ENCODE data around the gene NOD1.

GRCh38 chr7:30525429-30525828, 46.8 kb upstream of the NOD1 start:
- TF ChIP-seq CTCF (IDR thresholded peaks at IDR 0.05) (no peak), POLR2A (IDR thresholded peaks at IDR 0.05) (no peak)
